CD14-positive monocyte (primary cell): ENCODE results near the gene ADD2. TPM values are rescaled to one million over a fixed set of nuclear protein-coding genes. Genes with fewer than 3 reads are reported as not detected.

Source experiments
- DNase-seq, 3 donors: peaks; one replicate each; pipeline ENCODE4 v3.0.0-alpha.2; 2011 to 2022
- H2AFZ ChIP-seq: 2 replicates; pipeline ENCODE4 v1.6.0; 2012; ENCODE audit warnings: mild to moderate bottlenecking, low read depth, low read length, inconsistent platforms; ENCODE audit not compliant: insufficient read depth, poor library complexity, severe bottlenecking
- H3K27ac ChIP-seq, 2 donors: 1 replicate in 1 of 2; 2 replicates in 1 of 2; pipeline ENCODE4 v1.5.1; 2012 to 2013; ENCODE audit warnings: low read length in 2 of 2, control low read depth in 1 of 2, inconsistent platforms in 1 of 2, low read depth in 1 of 2, mild to moderate bottlenecking in 1 of 2
- H3K27me3 ChIP-seq, 2 donors: one replicate each; pipeline versions ENCODE4 v1.6.0 to v1.6.1; 2011 to 2013; ENCODE audit warnings: low read length in 2 of 2; ENCODE audit not compliant: control insufficient read depth in 2 of 2, insufficient read depth in 2 of 2
- H3K36me3 ChIP-seq, 2 donors: replicated peaks in 1 of 2; 1 replicate in 1 of 2; 2 replicates in 1 of 2; pipeline versions ENCODE4 v1.5.1 to v1.6.1; 2012 to 2013; ENCODE audit warnings: low read length in 2 of 2, control low read depth in 1 of 2, inconsistent platforms in 1 of 2, mild to moderate bottlenecking in 1 of 2; ENCODE audit not compliant: insufficient read depth in 2 of 2, control insufficient read depth in 1 of 2
- H3K4me1 ChIP-seq, 2 donors: 1 replicate in 1 of 2; 2 replicates in 1 of 2; pipeline versions ENCODE4 v1.5.1 to v1.6.1; 2012 to 2013; ENCODE audit warnings: low read length in 2 of 2, control low read depth in 1 of 2, inconsistent platforms in 1 of 2, mild to moderate bottlenecking in 1 of 2, moderate library complexity in 1 of 2; ENCODE audit not compliant: insufficient read depth in 2 of 2, control insufficient read depth in 1 of 2
- H3K4me2 ChIP-seq: replicated peaks from 2 replicates; pipeline ENCODE3; 2012; ENCODE audit warnings: low read length, moderate library complexity, mild to moderate bottlenecking; ENCODE audit not compliant: poor library complexity, severe bottlenecking; ENCODE audit errors: extremely low read depth
- H3K4me3 ChIP-seq, 3 experiments: fragments of 200-600 bp in 1 of 3; sonication (generic) in 1 of 3; replicated peaks in 1 of 3; 1 replicate in 2 of 3; 2 replicates in 1 of 3; pipeline ENCODE4 v1.5.1; 2011 to 2013; ENCODE audit warnings: low read length in 3 of 3, mild to moderate bottlenecking in 3 of 3, control low read depth in 2 of 3, low read depth in 2 of 3, inconsistent platforms in 1 of 3, moderate library complexity in 1 of 3
- H3K79me2 ChIP-seq: 2 replicates; pipeline ENCODE4 v1.6.0; 2012; ENCODE audit warnings: mild to moderate bottlenecking, control low read depth, inconsistent platforms, low read length, moderate library complexity; ENCODE audit not compliant: insufficient read depth
- H3K9ac ChIP-seq: 2 replicates; pipeline ENCODE4 v1.6.0; 2017; ENCODE audit warnings: low read length, mild to moderate bottlenecking; ENCODE audit not compliant: insufficient read depth, poor library complexity, severe bottlenecking
- H3K9me3 ChIP-seq, 2 donors: replicated peaks in 1 of 2; 1 replicate in 1 of 2; 2 replicates in 1 of 2; pipeline versions ENCODE4 v1.5.1 to v1.6.1; 2012 to 2013; ENCODE audit warnings: low read length in 2 of 2, control low read depth in 1 of 2; ENCODE audit not compliant: control insufficient read depth in 1 of 2, insufficient read depth in 1 of 2
- H4K20me1 ChIP-seq: 2 replicates; pipeline ENCODE4 v1.6.0; 2012; ENCODE audit warnings: mild to moderate bottlenecking, low read length, control low read depth, moderate library complexity; ENCODE audit not compliant: insufficient read depth
- H3K27ac Mint-ChIP-seq, 7 donors: one replicate each; pipeline ENCODE4 v1.8.0; 2020; ENCODE audit warnings: mild to moderate bottlenecking in 7 of 7, mixed read lengths in 7 of 7, moderate library complexity in 6 of 7, inconsistent platforms in 2 of 7
- H3K27me3 Mint-ChIP-seq, 3 donors: one replicate each; pipeline ENCODE4 v1.8.0; 2021 to 2022; ENCODE audit warnings: low read depth in 3 of 3, mild to moderate bottlenecking in 3 of 3, mixed read lengths in 3 of 3, moderate library complexity in 3 of 3, inconsistent platforms in 1 of 3
- H3K36me3 Mint-ChIP-seq, 2 donors: one replicate each; pipeline ENCODE4 v1.8.0; 2020; ENCODE audit warnings: mixed read lengths in 2 of 2, inconsistent platforms in 1 of 2, mild to moderate bottlenecking in 1 of 2
- H3K4me1 Mint-ChIP-seq: one replicate; pipeline ENCODE4 v1.8.0; 2020; ENCODE audit warnings: mild to moderate bottlenecking, mixed read lengths
- H3K4me3 Mint-ChIP-seq, 2 donors: one replicate each; pipeline ENCODE4 v1.8.0; 2020; ENCODE audit warnings: mild to moderate bottlenecking in 2 of 2, mixed read lengths in 2 of 2, moderate library complexity in 1 of 2
- H3K9me3 Mint-ChIP-seq, 7 donors: one replicate each; pipeline ENCODE4 v1.8.0; 2020 to 2022; ENCODE audit warnings: mixed read lengths in 7 of 7, mild to moderate bottlenecking in 6 of 7, moderate library complexity in 6 of 7, inconsistent platforms in 2 of 7
- WGBS: methylation state at CpG from one replicate; pipeline ENCODE4 v1.1.5; 2013; ENCODE audit warnings: missing lambda C conversion rate; ENCODE audit not compliant: insufficient coverage; 5-methylcytosine and 5-hydroxymethylcytosine counted together
- intact Hi-C, 2 donors: fragments of 100-400 bp; cut with micrococcal nuclease; formaldehyde crosslinking; loops; one replicate each; pipeline versions ENCODE4 v1.15.0 to v1.15.1; 2023
- polyA plus RNA-seq, 3 donors: library from polyadenylated mRNA; depleted of rRNA in 1 of 3; unstranded in 2 of 3; stranded (reverse) in 1 of 3; fragments of 300-500 nt in 2 of 3; fragments of >200 nt in 1 of 3; fragmentation: Illumina TruSeq in 2 of 3; gene quantifications; 1 replicate in 2 of 3; 2 replicates in 1 of 3; pipeline ENCODE4 v1.2.3, GENCODE V29; 2012 to 2021
- TF ChIP-seq, protein P1 (sequence below): fragments of 200-600 bp; IDR thresholded peaks from one replicate; pipeline ENCODE4 v1.8.0; 2022; ENCODE audit warnings: antibody characterized with exemption, mild to moderate bottlenecking

Gene ADD2
- polyA plus RNA-seq, 3 donors, result 0.18 to 0.56 (median 0.26) TPM

DNA sequence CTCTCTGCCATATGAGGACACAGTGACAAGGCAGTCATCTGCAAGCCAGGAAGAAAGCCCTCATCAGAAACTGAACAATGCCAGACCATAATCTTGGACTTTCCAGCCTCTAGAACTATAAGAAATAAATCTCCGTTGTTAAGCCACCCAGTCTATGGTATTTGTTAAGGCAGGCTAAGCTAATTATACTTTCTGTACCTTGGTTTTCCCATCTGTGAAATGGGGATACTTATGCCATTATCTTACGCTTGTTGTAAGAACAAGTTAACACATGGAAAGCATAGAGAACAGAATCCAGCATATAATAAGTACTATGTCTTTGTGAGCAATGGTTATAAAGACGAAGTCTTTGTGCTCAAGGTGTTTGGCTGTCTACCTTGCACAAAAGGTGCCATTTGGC lies 8.3 kb upstream of the ADD2 start:
- Histone ChIP-seq H3K4me3 (no peak overlapping the region), H3K4me2 (no peak overlapping the region), H3K79me2 (no peaks in the 10 kb centered on the region), H2AFZ (no peak overlapping the region), H3K9me3 (no peaks in the 10 kb centered on the region), H3K27me3 (peaks cover 5 to 23% of the 10 kb centered on the region in 2 donors), H3K4me1 (peaks cover 10 to 12% of the 10 kb centered on the region in 2 donors), H3K36me3 (no peaks in the 10 kb centered on the region), H3K27ac (no peak overlapping the region), H3K9ac (no peak overlapping the region), H4K20me1 (no peaks in the 10 kb centered on the region)
- intact Hi-C loops, result no loop called here
- TF ChIP-seq, protein P1, sequence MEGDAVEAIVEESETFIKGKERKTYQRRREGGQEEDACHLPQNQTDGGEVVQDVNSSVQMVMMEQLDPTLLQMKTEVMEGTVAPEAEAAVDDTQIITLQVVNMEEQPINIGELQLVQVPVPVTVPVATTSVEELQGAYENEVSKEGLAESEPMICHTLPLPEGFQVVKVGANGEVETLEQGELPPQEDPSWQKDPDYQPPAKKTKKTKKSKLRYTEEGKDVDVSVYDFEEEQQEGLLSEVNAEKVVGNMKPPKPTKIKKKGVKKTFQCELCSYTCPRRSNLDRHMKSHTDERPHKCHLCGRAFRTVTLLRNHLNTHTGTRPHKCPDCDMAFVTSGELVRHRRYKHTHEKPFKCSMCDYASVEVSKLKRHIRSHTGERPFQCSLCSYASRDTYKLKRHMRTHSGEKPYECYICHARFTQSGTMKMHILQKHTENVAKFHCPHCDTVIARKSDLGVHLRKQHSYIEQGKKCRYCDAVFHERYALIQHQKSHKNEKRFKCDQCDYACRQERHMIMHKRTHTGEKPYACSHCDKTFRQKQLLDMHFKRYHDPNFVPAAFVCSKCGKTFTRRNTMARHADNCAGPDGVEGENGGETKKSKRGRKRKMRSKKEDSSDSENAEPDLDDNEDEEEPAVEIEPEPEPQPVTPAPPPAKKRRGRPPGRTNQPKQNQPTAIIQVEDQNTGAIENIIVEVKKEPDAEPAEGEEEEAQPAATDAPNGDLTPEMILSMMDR, result no peak
- no peak overlapping the region for H3K4me3 Mint-ChIP-seq
- no peaks in the 10 kb centered on the region for H3K36me3 Mint-ChIP-seq
- H3K27me3 Mint-ChIP-seq, result peaks cover 11 to 22% (median 13%) of the 10 kb centered on the region in 3 donors
- no CpG with 5 or more reads among the region's 3 CpGs for WGBS
- DNase-seq, result no peak
- H3K27ac Mint-ChIP-seq, result no peak overlapping the region
- peaks cover 11% of the 10 kb centered on the region for H3K4me1 Mint-ChIP-seq
- peaks cover 0 to 5% (median 2%) of the 10 kb centered on the region in 7 donors for H3K9me3 Mint-ChIP-seq

GRCh38 chr2:70775141-70775540 lies 7.1 kb upstream of the ADD2 start:
- H3K4me3 ChIP-seq, result no peak overlapping the region
- peaks cover 7 to 25% of the 10 kb centered on the region in 2 donors for H3K27me3 ChIP-seq
- no peaks in the 10 kb centered on the region for H3K9me3 ChIP-seq
- H3K4me1 Mint-ChIP-seq, result peaks cover 11% of the 10 kb centered on the region
- H4K20me1 ChIP-seq, result no peaks in the 10 kb centered on the region
- no peaks in the 10 kb centered on the region for H3K36me3 ChIP-seq
- peak overlapping the region in 1 of 2 donors; percentile 48 for H3K4me3 Mint-ChIP-seq
- TF ChIP-seq, protein P1, result no peak
- no peak overlapping the region for H3K27ac ChIP-seq
- no peaks in the 10 kb centered on the region for H3K79me2 ChIP-seq
- H2AFZ ChIP-seq, result no peak overlapping the region
- peaks cover 15 to 28% (median 18%) of the 10 kb centered on the region in 3 donors for H3K27me3 Mint-ChIP-seq
- intact Hi-C loops, result no loop called here
- H3K4me2 ChIP-seq, result no peak overlapping the region
- H3K36me3 Mint-ChIP-seq, result no peaks in the 10 kb centered on the region
- DNase-seq, result no peak
- WGBS, result no CpG with 5 or more reads among the region's 2 CpGs
- peaks cover 10 to 12% of the 10 kb centered on the region in 2 donors for H3K4me1 ChIP-seq
- no peak overlapping the region for H3K27ac Mint-ChIP-seq
- peaks cover 0 to 7% (median 2%) of the 10 kb centered on the region in 7 donors for H3K9me3 Mint-ChIP-seq
- H3K9ac ChIP-seq, result no peak overlapping the region
